ENCODE measurements around the gene EGFR.
A peak's percentile ranks its signal among the peaks of the same experiment; 100 is the strongest.

The EGFR gene

DNA sequence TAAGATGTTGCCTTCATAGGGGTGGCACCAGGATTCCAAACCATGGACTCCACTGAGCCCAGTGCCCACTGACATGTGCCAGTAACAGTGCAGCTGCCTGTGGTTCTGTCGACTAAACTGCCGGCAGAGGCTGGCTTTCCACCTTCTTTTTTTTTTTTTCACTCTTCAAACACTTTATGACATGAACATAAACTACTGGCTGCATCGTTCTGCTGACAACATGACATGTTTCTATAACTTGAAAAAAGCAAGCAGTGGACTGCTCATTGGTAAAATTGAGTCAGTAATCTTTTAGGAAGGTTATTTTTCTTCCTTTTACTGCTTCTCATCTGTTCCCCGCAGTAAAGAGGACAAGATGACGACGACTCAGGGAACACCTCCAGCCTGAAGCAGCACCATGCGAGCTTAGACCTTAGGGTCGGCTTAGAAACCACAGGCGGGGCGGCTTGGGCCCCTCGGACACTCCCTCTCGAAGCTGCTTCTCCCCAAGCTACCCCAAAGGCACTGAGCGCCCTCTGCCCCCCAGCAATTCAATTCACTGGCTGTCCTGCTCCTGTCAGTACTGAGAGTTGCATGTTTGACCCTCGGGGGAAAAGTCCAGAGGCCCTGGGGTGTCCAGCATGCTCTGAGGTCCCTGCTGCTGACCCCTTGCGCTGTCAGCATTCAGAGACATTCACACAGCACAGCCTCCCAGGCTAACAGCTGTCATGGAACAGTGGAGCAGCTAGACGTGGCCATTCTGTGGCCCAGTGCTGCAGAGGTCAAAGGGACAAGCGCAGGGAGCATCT lies 112.5 kb downstream of the EGFR start:
- DNase-seq = no peak

DNA sequence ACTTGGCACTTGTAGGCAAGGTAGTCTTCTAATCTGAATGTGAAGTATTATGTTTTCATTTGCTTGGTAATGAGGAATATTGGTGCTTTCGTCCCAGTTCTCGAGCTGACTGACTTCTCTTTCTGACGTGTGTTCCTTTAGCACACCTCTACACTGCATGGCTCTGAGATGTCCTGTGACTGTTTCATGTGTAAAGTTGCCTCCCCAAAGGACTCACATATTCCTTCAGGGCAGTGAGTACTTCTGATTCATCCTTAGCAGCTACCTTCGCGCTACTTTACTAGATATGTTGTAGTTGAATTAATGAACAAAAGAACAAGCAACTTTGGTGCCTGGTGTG lies 113.7 kb downstream of the EGFR start:
- DNase-seq = no peak

DNA sequence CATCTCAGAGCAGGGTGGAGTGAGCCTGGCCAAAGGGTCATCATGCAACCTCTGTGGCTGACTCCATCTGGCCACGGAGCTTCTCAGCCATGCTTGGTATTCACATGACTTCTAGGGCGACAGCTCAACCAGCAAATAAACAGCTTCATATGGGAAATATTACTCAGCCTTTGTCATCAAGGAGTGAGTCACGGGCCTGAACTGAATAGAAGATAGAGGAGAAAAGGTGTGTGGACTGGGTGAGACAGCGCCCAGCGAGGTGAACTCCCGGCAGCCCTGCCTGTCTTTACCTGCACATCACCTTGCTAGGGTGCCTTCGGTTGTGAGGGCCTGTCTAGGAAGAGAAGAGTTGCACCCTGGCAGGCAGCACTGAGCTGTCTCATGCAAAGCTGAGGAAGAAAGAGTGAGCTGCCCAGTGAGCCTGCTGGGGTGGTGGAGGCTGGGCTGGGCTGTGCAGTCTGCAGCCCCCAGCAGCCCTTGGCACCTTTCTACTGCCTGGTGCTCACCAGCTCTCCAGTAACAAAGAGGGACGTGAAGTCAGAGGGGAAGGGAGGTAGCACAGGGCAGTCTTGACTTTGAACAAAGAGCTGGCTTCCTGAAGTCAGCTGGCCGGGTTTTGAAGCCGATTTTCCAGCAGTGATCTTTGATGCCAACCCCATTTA lies 114.2 kb downstream of the EGFR start:
- peak; percentile 3 for DNase-seq

DNA sequence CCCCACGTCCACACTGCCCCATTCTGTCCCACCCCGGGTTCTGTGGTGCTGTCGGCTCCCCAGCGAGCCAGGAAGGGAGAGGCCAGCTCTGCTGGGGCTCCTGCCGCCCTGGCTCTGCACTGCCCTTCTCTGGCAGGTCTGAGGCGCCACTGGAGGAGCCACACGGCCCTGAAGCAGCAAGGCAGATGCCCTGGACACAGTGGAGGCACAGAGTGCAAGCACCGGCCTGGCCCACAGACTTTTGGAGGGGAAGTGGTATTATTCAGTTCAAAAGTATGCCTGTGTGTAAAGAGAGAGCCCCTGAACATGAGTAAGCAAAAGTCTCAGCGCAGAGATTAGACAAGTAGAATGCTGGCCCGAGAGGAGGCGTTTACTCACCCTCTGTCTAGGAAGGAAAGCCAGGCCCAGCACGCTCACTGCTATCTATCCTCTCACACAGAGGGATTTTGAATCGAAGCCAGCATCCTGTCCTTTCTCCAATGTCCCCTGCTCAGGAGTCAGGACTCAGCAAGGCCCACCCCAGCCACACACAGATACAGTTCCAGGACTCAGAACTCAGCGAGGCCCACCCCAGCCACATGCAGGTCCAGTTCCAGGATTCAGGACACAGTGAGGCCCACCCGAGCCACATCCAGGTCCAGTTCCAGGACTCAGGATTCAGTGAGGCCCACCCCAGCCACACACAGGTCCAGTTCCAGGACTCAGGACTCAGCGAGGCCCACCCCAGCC lies 115.0 kb downstream of the EGFR start:
- DNase-seq = no peak

DNA sequence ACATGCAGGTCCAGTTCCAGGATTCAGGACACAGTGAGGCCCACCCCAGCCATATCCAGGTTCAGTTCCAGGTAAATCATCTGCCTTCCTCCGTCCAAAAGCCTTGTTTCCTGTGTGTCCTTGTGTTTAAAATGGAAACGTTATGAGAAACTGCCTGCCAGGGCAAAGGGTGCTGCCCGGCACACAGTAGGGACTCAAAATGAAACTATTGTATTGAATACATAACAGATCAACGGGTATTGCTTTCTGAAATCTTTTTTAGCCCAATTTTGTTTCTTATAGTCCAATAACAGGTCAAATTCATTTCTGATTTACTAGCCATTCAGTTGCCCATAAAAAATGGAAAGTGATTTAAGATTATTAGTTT lies 115.5 kb downstream of the EGFR start:
- no peak for DNase-seq

DNA sequence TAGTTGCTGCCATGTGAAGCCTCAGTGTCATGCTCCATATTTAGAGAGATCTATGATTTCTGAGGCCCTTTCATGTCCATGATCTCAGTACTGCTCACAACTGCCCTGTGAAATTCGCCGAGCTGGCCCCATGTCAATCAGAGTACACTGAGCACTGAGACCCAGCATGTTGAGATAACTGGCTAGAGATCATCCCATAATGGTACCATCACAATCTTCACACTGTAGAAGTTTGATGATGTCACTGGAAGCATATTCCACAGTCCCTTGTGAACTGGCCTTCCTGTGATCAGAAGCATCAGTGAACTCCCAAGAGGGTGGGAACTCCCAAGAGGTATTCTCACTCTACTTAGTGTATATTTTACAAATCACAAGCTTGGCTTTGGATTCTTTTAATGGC lies 116.0 kb downstream of the EGFR start:
- no peak for DNase-seq

DNA sequence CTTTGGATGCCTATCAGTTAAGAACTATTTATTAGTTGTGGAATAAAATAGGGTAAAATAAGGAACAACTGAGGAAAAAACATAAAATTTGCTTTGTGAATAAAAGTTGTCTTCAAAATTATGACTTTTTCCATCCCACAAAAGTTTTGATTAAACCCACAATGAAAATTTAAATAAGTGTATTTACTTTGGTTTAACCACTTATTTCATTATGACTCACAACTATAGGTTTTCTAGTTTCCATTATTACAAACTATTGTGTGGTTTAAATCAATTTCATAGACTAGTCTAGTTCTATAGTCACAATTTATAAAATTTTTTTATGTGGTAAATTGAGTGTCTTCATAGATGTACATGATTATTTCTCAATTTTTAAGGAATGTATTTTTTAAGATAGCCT lies 116.6 kb downstream of the EGFR start:
- no peak for DNase-seq

DNA sequence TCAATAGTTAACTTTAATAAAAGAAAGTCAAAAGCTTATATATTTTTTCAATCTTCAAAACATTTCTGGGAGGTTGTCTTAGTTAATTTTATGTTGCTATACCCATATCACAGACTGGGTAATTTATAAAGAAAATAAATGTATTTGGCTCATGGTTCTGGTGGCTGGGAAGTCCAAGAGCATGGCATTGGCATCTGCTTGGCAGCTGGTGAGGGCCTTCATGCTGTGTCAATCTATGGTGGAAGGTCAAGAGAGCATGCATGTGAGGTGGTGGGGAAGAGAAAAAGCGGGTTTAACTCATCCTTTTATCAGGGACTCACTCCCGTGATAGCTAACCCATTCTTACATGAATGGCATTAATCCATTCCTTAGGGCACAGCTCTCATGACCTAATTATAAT lies 119.8 kb downstream of the EGFR start:
- DNase-seq = no peak

DNA sequence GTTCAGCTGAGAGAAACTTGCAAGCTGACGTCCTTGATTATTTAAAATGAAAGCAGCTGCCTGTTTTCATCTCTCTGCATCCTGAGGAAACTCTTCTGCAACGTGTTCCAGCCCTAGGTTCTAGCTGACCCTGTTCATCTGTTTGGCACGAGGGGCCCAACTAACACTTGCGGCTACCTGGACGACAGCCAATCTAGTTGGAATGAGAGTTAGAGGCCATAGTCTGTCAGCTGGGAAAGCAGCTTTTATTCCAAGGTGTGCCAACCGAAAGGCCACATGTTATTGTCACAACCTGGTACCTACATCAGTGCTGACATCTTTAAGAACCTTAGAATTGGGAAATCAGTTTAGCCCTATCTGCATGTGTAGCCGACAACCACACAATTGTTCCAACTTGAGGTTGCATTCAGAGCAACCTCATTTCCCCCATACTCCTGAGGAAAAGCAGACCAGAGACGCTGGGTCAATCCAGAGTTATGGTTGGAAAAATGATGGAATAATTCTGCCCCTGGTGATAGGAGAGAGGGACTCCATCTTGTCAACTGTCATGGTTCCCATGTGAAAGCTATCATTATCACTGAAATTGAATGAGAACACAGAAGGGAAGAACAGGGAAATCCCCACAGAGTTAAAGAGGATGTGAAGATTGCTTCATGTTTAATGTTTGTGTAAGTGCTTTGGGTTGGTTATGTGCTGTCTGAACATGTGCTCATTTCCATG lies 121.6 kb downstream of the EGFR start:
- DNase-seq = no peak

DNA sequence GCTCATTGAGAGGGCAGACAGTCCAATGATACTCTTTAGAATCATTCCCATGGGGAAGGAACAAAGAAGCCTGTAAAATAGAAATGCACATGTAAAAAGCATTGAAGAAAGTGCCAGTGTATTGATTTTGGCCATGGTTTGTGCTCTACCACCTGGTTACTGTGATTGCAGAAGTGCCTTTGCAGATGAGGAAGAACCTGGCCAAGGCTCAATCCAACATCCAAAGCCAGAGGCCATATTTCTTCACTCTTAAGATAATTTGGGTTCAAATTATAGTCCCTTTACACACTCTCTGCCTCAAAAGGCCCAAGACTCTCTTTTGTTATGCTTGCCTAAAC lies 122.1 kb downstream of the EGFR start:
- DNase-seq = no peak

DNA sequence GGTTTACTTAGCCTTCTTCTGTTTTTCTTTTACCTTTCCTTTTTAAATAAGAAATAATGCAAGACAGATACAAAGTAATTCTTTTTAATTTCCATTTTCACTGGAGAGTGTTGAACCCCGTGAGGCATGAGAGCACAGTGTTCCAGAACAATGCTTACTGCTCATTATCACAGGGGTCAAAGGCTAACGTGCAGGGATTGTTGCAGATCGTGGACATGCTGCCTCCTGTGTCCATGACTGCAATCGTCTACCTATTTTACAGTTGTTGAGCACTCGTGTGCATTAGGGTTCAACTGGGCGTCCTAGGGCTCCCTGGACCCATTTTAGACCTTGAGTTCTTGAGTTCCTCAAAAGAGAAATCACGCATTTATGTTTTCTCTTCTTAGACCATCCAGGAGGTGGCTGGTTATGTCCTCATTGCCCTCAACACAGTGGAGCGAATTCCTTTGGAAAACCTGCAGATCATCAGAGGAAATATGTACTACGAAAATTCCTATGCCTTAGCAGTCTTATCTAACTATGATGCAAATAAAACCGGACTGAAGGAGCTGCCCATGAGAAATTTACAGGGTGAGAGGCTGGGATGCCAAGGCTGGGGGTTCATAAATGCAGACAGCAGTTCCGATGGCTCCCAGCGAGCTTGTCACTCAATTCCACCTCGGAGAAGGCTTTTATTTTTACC lies 124.2 kb downstream of the EGFR start:
- no peak for DNase-seq

DNA sequence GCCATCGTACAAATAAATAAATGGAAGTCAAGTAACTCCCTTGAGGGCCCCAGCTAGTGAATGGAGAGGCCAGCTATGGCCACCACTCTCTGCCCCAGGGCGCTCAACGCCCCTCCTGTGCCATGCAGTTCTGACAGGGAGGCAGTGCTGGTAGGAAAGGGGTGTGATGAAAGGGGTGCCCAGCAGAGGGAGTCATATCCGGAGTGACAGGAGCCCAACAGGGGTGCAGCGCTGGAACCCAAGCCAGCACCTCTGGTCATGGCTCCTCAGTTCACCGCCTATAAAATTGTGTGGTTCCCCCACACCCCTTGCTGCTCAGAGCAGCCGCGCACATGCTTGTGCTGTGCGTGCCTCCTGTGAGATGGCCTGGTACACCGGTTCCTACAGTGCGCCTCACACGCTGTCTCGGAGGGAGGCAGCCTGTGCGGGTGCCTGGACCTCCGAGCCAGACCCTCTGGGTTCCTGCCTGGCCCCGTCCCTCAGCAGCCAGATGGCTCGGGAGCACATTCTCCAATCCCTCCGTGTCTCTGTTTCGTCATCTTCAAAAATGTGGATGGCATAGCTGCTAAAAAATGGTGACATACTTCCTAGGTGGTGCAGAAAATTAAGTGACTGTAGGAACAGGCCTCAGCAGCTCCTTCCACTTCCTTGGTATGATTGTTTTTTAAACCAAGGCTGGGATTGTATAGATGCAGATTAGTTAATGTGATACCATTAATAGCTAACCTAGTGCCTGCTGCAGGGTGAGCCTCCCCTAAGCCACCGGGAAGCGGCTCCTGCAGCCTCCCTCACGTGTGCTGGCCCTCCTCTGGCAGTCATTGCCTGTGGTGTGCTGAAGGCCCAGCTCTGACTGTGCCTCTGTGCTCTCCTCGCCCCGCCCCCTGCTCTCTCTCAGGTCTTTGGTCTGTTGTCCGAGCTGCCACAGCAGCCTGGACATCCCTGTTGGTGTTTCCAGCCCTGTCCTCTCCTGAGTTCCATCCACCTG lies 125.8 kb downstream of the EGFR start:
- DNase-seq = no peak

DNA sequence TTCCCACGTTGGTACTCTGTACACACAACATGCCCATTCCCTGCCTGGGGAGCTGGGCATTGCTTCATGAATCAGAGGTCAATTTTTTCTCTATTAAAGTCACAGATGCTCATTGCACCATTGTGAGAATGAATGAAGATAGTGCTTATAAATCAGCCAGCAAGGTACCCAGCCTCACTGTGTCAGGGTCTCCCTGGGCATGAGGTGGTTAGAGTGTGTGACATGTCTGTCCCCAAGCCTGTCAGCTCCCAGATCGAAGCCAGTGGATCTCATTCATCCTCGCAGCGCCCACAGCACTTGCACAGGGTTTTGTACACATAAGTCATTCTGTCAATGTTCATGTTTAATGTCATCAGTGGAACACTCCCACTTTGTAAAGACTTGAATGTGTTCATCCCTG lies 126.8 kb downstream of the EGFR start:
- no peak for DNase-seq

DNA sequence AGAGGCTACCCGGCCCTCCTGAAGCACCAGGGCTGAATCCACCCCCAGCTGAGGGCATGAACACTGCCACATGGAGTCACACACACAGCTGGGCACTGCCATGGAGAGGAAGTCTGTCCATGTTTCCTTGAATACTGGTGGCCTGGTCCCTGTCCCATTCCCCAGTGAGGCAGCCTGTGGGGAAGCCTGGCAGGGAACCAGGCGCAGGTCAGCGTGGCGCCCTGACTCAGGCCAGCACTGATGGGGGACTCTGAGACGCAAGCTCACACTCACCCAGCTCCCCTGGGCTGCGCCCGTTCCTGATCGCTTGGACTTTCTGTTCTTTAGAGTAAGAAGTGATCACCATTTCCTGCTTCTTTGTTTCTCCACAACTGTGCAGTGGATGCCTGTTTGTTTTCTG lies 128.3 kb downstream of the EGFR start:
- no peak for DNase-seq

DNA sequence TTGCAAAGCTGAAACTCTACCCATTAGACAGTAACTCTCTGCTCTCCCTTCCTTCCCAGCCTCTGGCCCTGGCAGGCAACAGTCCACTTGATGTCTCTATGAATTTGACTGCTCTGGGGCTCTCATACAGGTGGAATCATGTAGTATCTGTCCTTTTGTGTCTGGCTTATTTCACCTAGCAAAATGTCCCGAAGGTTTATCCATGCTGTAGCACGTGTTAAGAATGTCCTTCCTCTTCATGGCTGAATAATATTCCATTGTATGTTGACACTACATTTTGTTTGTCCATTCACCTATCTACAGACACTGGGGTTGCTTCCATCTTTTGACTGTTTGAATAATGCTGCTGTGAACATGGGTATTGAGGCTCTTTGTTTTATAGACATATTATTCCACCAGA lies 128.9 kb downstream of the EGFR start:
- DNase-seq = no peak

DNA sequence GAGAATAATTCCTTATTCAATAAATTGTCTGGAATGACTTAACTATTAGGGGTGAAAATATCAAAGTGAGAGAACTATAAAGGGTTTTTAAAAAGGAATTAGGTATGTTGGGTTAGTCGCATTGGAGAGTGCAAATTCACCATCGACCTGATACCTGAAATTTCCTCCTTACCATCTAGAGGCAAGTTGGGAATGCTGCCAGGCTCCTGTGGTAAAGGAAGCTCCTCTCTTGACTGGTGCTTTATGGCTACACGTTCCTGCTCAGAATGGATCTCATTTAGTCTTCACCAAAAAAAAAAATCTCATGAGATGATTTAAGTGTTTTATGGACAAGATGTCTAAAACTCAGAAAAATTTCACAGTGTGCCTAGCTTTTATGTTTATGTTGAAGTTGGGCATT lies 129.8 kb downstream of the EGFR start:
- DNase-seq = no peak

DNA sequence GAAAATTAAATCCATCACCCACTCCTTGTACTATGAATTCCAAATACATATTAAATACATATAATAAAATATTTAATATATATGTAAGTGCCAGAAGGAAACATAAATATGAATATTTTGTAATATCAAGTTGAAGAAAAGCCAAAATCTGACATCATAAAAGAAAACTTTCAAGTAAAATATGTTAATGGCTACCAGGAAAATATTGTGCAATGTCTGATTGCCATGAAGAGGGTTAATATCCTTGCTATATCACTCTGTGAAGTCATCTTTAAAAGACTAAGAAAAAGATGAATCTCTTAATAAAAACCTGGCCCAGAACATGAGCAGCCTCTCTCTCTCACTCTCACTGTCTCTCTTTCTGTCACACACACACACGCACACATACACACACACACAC lies 130.2 kb downstream of the EGFR start:
- no peak for DNase-seq

DNA sequence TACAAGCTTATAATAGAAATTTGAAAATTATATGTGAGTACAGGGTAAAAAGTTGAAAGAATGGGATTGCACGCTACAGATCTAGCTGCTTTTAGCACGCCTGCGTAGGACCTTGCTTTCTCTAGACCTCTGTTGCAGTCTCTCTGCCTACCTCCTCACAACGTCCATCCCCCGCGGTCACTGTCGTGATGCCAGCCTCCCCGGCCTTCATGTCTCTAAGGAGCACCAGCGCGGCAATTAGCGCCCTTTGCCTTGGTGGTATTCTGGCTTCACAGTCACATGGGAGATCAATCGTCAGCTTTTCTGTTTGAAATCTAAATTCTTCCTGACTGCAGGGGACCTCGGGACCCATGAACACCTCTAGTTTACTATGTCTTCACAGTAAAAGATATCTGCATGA lies 131.3 kb downstream of the EGFR start:
- no peak for DNase-seq

DNA sequence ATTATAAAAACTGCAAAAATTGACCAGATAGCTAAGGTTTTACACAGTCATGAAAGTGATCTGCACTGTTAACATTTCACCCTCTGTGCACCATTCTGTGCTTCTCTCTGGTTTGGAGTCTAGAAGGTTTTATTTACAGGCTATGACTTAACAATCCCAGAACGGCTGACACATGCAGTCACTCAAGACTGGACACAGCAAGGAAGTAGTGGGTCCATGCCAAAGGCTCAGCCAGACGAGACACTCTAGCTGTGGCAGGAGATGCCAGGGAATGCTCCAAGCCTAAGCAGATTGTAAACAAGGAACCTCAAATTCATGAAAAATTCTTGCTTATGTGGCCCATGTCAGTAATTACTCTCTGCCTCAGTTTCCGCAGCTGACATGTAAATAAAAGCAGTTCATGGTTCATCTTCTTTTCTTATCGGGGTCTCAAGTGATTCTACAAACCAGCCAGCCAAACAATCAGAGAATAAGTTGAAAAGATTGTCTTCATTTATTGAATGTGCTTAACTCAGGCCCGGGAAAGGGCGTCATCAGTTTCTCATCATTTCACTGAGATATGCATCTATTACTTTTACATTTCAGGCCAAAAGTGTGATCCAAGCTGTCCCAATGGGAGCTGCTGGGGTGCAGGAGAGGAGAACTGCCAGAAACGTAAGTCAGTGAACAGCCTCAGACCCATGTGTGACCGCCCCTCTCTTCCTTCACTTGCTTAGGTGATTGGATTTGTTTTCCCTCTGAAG lies 132.1 kb downstream of the EGFR start:
- no peak for DNase-seq

DNA sequence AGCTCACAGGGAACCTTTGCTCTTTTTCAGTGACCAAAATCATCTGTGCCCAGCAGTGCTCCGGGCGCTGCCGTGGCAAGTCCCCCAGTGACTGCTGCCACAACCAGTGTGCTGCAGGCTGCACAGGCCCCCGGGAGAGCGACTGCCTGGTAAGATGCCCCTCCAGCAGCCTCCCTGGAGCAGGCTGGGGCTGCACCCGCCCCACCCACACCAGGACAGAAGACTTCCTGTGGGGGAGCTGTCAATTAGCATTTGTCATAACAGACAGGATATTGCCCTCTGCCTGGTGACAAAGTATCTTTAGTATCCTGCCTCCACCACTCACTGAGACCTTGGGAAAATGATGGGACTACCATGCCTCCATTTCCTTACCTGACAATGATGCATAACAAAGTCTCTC lies 133.7 kb downstream of the EGFR start:
- no peak for DNase-seq

DNA sequence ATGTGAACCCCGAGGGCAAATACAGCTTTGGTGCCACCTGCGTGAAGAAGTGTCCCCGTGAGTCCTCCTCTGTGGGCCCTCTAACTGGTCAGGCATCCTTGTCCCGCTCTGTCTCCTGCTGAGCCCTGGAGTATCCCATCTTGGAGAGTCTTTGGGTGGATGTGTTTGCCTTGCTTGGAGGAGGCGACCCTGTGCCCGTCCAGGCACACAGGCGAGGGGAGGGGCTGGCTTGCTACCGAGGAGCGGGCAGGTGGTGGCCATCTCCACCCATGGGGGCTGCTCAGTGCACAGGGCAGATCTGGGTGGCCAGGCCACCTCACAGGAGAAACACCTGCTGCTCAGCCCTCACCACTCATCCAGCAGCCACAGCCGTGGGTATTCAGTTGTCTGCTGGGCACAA lies 135.3 kb downstream of the EGFR start:
- no peak for DNase-seq
